ENCODE measurements around the gene ABCC10. TPM values are rescaled to one million over a fixed set of nuclear protein-coding genes. Genes with fewer than 3 reads are reported as not detected.
A peak's percentile ranks its signal among the peaks of the same experiment; 100 is the strongest.
"Not testable (repeated sequence)": the region's sequence is repeated elsewhere in the genome, so short reads cannot be mapped to it uniquely, and the experiment has no call there.

Gene ABCC10
- 24.3 TPM for polyA plus RNA-seq (2013, experiment 1 of 2; ENCODE audit: insufficient read length)
- 22.8 TPM for polyA plus RNA-seq (2013, experiment 2 of 2; ENCODE audit: insufficient read length)

GRCh38 chr6:43427406-43428111 lies at the start of gene ABCC10:
TSS of gene ABCC10 (plus strand) at chr6:43427541. CDS start at chr6:43427979, 438 bp downstream.
- DNase-seq, result peak; percentile 95

GRCh38 chr6:43377710-43378229 lies 49.6 kb upstream of the ABCC10 start:
- no peak for DNase-seq

GRCh38 chr6:43378631-43379030 lies 48.7 kb upstream of the ABCC10 start:
- no peak for DNase-seq

GRCh38 chr6:43380858-43381257 lies 46.5 kb upstream of the ABCC10 start:
- not testable (repeated sequence) for DNase-seq

- peak; percentile 64 for DNase-seq
These were observed 44.2 kb upstream of the ABCC10 start for GRCh38 chr6:43383021-43383667.

- no peak for DNase-seq
These were observed 40.8 kb upstream of the ABCC10 start for GRCh38 chr6:43386492-43386891.

GRCh38 chr6:43389730-43390295 lies 37.5 kb upstream of the ABCC10 start:
- no peak for DNase-seq

GRCh38 chr6:43390753-43391439 lies 36.4 kb upstream of the ABCC10 start:
- not testable (repeated sequence) for DNase-seq

- DNase-seq, result no peak
These were observed 35.8 kb upstream of the ABCC10 start for GRCh38 chr6:43391440-43392031.

- not testable (repeated sequence) for DNase-seq
These were observed 34.2 kb upstream of the ABCC10 start for GRCh38 chr6:43393133-43393532.

- DNase-seq, result no peak
These were observed 33.7 kb upstream of the ABCC10 start for GRCh38 chr6:43393602-43394001.

- no peak for DNase-seq
These were observed 32.4 kb upstream of the ABCC10 start for GRCh38 chr6:43394982-43395381.

GRCh38 chr6:43395776-43396175 lies 31.6 kb upstream of the ABCC10 start:
- DNase-seq, result no peak

- DNase-seq, result no peak
These were observed 30.8 kb upstream of the ABCC10 start for GRCh38 chr6:43396408-43397149.

- no peak for DNase-seq
These were observed 27.3 kb upstream of the ABCC10 start for GRCh38 chr6:43399932-43400487.

- DNase-seq, result no peak
These were observed 25.6 kb upstream of the ABCC10 start for GRCh38 chr6:43401730-43402129.

- DNase-seq, result no peak
These were observed 24.5 kb upstream of the ABCC10 start for GRCh38 chr6:43402820-43403219.

- no peak for DNase-seq
These were observed 22.0 kb upstream of the ABCC10 start for GRCh38 chr6:43405354-43405753.

- DNase-seq, result no peak
These were observed 20.0 kb upstream of the ABCC10 start for GRCh38 chr6:43407296-43407695.

- DNase-seq, result no peak
These were observed 19.1 kb upstream of the ABCC10 start for GRCh38 chr6:43408259-43408658.

GRCh38 chr6:43410776-43411175 lies 16.6 kb upstream of the ABCC10 start:
- not testable (repeated sequence) for DNase-seq
